Activated B cell treated with CpG ODN at 0.5 μM for 24 hours (primary cell): ENCODE measurements around the gene XRCC3. TPM values are rescaled to one million over a fixed set of nuclear protein-coding genes. Genes with fewer than 3 reads are reported as not detected.

ENCODE experiments used
- ATAC-seq: fragments of 200-7000 bp; cut with Tn5 transposase; one replicate; pipeline ENCODE4 v1.10.0; 2021; ENCODE audit warnings: low read depth, mild to moderate bottlenecking, moderate library complexity
- CTCF ChIA-PET: fragments of 350-600 bp; sonication (Branson Sonifier 250); formaldehyde crosslinking; loops from one replicate; lab custom pipeline; 2021; ENCODE audit warnings: antibody characterized with exemption; lab: Charles Lee
- POLR2A ChIA-PET: fragments of 350-600 bp; sonication (Branson Sonifier 250); formaldehyde crosslinking; loops from one replicate; lab custom pipeline; 2021; ENCODE audit warnings: antibody characterized with exemption; lab: Charles Lee
- DNase-seq: peaks from one replicate; pipeline ENCODE4 v3.0.0; 2022
- H3K27ac Mint-ChIP-seq: one replicate; pipeline ENCODE4 v1.8.0; 2020; ENCODE audit warnings: mixed read lengths
- H3K27me3 Mint-ChIP-seq: one replicate; pipeline ENCODE4 v1.8.0; 2021; ENCODE audit warnings: mixed read lengths
- H3K36me3 Mint-ChIP-seq: one replicate; pipeline ENCODE4 v1.8.0; 2021; ENCODE audit warnings: low read depth, mixed read lengths
- H3K4me1 Mint-ChIP-seq: one replicate; pipeline ENCODE4 v1.8.0; 2021; ENCODE audit warnings: mixed read lengths
- H3K4me3 Mint-ChIP-seq: one replicate; pipeline ENCODE4 v1.8.0; 2020; ENCODE audit warnings: mild to moderate bottlenecking, mixed read lengths
- H3K9me3 Mint-ChIP-seq: one replicate; pipeline ENCODE4 v1.8.0; 2020; ENCODE audit warnings: mixed read lengths
- CTCF ChIP-seq: fragments of 200-600 bp; IDR thresholded peaks from one replicate; pipeline ENCODE4 v1.8.0; 2022; ENCODE audit warnings: antibody characterized with exemption, mild to moderate bottlenecking
- intact Hi-C: fragments of 100-400 bp; cut with micrococcal nuclease; formaldehyde crosslinking; loops from one replicate; pipeline ENCODE4 v1.15.1; 2024
- total RNA-seq: library from RNA; stranded (reverse); gene quantifications from 2 replicates; pipeline ENCODE4 v1.2.3, GENCODE V29; 2022

The XRCC3 gene
- total RNA-seq, 1 donor from 2014 or later: 26.0 TPM

- CTCF ChIA-PET: no interaction called here
- intact Hi-C loops: no loop called here
- no peak for DNase-seq
These were observed 28.3 kb downstream of the XRCC3 start for GRCh38 chr14:103686831-103687485.

GRCh38 chr14:103685276-103686211 lies 29.7 kb downstream of the XRCC3 start:
- Mint-ChIP-seq H3K9me3 (no peaks in the 10 kb centered on the region), H3K4me1 (peaks cover 24% of the 10 kb centered on the region), H3K27ac (no peak overlapping the region), H3K36me3 (peaks cover 75% of the 10 kb centered on the region), H3K27me3 (no peaks in the 10 kb centered on the region), H3K4me3 (no peak overlapping the region)
- no peak for ATAC-seq
- POLR2A ChIA-PET: no interaction called here
- no peak for TF ChIP-seq CTCF
- no peak for DNase-seq
- intact Hi-C loops: no loop called here
- CTCF ChIA-PET: no interaction called here

More at GRCh38 chr14:103686831-103687485, 28.3 kb downstream of the XRCC3 start:
- no peak overlapping the region for H3K4me3 Mint-ChIP-seq
- no peaks in the 10 kb centered on the region for H3K27me3 Mint-ChIP-seq
- POLR2A ChIA-PET: no interaction called here
- no peak for ATAC-seq
- no peaks in the 10 kb centered on the region for H3K9me3 Mint-ChIP-seq
- no peak overlapping the region for H3K27ac Mint-ChIP-seq
- peaks cover 36% of the 10 kb centered on the region for H3K4me1 Mint-ChIP-seq
- H3K36me3 Mint-ChIP-seq: peaks cover 64% of the 10 kb centered on the region
- no peak for TF ChIP-seq CTCF

GRCh38 chr14:103684871-103685270 lies 30.4 kb downstream of the XRCC3 start:
- intact Hi-C loops: no loop called here
- no peaks in the 10 kb centered on the region for H3K9me3 Mint-ChIP-seq
- POLR2A ChIA-PET: no interaction called here
- no peak for TF ChIP-seq CTCF
- no peak overlapping the region for H3K4me3 Mint-ChIP-seq
- H3K4me1 Mint-ChIP-seq: peaks cover 17% of the 10 kb centered on the region
- no peak overlapping the region for H3K27ac Mint-ChIP-seq
- DNase-seq: no peak
- CTCF ChIA-PET: no interaction called here
- peaks cover 79% of the 10 kb centered on the region for H3K36me3 Mint-ChIP-seq
- ATAC-seq: no peak
- no peaks in the 10 kb centered on the region for H3K27me3 Mint-ChIP-seq

GRCh38 chr14:103684471-103684870 lies 30.8 kb downstream of the XRCC3 start:
- TF ChIP-seq CTCF: no peak
- ATAC-seq: no peak
- Mint-ChIP-seq H3K27ac (no peak overlapping the region), H3K36me3 (peaks cover 81% of the 10 kb centered on the region), H3K9me3 (no peaks in the 10 kb centered on the region), H3K27me3 (no peaks in the 10 kb centered on the region), H3K4me1 (peaks cover 17% of the 10 kb centered on the region), H3K4me3 (no peak overlapping the region)
- intact Hi-C loops: no loop called here
- CTCF ChIA-PET: no interaction called here
- DNase-seq: no peak
- POLR2A ChIA-PET: no interaction called here

GRCh38 chr14:103683139-103683538 lies 32.1 kb downstream of the XRCC3 start:
- Mint-ChIP-seq H3K9me3 (no peaks in the 10 kb centered on the region), H3K4me3 (no peak overlapping the region), H3K27me3 (no peaks in the 10 kb centered on the region), H3K36me3 (peaks cover 80% of the 10 kb centered on the region), H3K27ac (no peak overlapping the region), H3K4me1 (peaks cover 16% of the 10 kb centered on the region)
- CTCF ChIA-PET: no interaction called here
- POLR2A ChIA-PET: interaction anchor here (0.7 kb wide), 1 partner anchor 155 kb away, joined by 6 read pairs; no protein-coding TSS in a partner anchor
- intact Hi-C loops: no loop called here
- DNase-seq (no peak), ATAC-seq (no peak)
- TF ChIP-seq CTCF: no peak
